Endothelial cell of umbilical vein (primary cell): ENCODE measurements around the gene TFAM.

Experiments
- POLR2AphosphoS5 ChIP-seq: IDR thresholded peaks from 2 replicates; pipeline ENCODE4 v1.6.1; 2012; ENCODE audit warnings: low read depth, mild to moderate bottlenecking, control low read depth, low read length, moderate library complexity; ENCODE audit not compliant: insufficient read depth
- TF ChIP-seq, protein P1 (sequence below), 2 donors: IDR thresholded peaks; 1 replicate in 1 of 2; 2 replicates in 1 of 2; pipeline ENCODE4 v1.5.1; 2011; ENCODE audit warnings: low read length in 2 of 2, mild to moderate bottlenecking in 2 of 2, moderate library complexity in 2 of 2, control low read depth in 1 of 2, inconsistent platforms in 1 of 2, low read depth in 1 of 2; ENCODE audit not compliant: insufficient read depth in 1 of 2; ENCODE audit errors: extremely low read depth in 1 of 2

DNA sequence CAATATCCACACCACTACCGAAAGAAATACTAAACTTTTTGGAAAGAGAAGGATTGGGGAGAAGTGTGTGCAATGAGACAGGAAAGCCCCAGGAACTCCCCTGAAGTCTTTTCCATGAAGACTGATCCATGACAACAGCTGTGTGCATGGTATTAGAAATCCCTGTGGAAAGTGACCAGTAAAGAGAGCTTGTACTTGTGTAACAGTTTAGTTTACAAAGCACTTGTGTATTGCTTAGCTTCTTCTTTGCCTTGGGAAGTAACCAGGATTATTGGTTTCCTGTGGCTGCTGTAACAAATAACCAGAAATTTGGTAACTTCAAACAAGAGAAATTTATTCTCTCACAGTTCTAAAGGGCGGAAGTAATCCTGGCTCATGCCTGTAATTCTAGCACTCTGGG is 18.8 kb downstream of the TFAM start:
- TF ChIP-seq, protein P1, sequence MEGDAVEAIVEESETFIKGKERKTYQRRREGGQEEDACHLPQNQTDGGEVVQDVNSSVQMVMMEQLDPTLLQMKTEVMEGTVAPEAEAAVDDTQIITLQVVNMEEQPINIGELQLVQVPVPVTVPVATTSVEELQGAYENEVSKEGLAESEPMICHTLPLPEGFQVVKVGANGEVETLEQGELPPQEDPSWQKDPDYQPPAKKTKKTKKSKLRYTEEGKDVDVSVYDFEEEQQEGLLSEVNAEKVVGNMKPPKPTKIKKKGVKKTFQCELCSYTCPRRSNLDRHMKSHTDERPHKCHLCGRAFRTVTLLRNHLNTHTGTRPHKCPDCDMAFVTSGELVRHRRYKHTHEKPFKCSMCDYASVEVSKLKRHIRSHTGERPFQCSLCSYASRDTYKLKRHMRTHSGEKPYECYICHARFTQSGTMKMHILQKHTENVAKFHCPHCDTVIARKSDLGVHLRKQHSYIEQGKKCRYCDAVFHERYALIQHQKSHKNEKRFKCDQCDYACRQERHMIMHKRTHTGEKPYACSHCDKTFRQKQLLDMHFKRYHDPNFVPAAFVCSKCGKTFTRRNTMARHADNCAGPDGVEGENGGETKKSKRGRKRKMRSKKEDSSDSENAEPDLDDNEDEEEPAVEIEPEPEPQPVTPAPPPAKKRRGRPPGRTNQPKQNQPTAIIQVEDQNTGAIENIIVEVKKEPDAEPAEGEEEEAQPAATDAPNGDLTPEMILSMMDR (IDR thresholded peaks at IDR 0.05; ENCODE audit: extremely low read depth in 1 of 2, insufficient read depth in 1 of 2, low read depth in 1 of 2, low read length in 2 of 2) = no peak
- no peak for TF ChIP-seq POLR2AphosphoS5
